HG03135 (cell line): ENCODE results near the gene MSN.
A peak's percentile ranks its signal among the peaks of the same experiment; 100 is the strongest.
"Not testable (repeated sequence)": the region's sequence is repeated elsewhere in the genome, so short reads cannot be mapped to it uniquely, and the experiment has no call there.

Experiments used
- ATAC-seq: cut with Tn5 transposase; IDR thresholded peaks from one replicate; pipeline ENCODE4 v1.9.1; 2021; ENCODE audit warnings: mild to moderate bottlenecking, moderate library complexity; ENCODE audit not compliant: unreplicated experiment

The MSN gene

DNA sequence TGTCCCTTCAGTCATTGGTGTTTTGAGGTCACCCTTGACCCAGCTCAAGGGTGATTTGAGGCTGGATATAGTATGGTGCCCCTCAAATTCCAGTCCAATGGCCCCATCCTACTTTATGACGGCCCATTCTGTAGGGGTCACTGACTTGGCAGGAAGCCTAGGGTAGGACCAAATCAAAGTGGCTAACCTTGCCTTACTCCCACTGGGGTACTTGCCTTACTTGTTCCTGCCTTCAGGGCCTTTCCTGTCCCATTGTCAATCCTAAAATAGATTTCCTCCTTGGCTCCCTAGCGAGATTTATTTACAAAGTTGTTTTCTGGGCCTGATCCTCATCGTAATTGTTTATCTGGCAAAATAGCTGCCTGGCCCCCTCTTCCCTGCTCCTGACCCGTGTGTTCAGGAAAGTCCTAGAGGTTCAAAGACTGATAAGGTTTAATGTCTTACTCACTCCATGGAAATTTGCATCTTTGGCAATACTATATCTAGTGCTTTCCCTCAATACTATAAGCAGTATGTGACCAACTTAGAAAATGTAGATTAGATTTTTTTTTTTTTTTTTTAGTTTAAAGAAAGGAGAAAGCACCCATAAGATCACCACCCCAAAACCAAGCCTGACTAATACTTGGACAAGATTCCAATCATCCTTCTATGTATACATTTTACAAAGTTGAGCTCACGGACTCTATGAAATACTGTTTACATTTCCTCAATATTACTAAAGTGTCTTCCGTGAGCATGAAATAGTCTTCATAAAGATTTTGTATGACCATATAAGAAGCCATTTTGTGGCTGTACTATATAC, 44.8 kb downstream of the MSN start:
- ATAC-seq: no peak

GRCh38 chrX:65718538-65718937, 51.1 kb downstream of the MSN start:
- no peak for ATAC-seq

- ATAC-seq: no peak
Measured at GRCh38 chrX:65720381-65720964, 53.0 kb downstream of the MSN start.

GRCh38 chrX:65723706-65724105, 56.3 kb downstream of the MSN start:
- peak; percentile 54 for ATAC-seq

DNA sequence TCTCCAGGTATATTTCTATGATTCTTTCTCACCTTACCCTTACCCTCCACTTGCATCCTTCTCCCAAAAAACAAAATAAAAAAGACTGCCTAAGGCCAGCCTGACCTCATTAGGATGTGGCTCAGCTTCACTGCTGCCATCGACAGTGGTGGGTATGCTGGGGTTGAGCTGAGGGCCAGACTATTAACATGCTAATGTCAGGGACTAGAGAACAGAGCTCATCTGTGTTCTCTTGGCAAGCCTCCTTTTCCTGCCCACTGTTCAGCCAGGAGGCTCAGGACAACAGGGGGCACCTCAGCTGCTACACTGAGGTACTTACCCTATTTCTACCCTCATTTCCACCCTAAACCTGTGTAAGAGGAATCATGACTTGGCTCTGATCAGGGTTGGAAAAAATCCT, 59.3 kb downstream of the MSN start:
- ATAC-seq: no peak

DNA sequence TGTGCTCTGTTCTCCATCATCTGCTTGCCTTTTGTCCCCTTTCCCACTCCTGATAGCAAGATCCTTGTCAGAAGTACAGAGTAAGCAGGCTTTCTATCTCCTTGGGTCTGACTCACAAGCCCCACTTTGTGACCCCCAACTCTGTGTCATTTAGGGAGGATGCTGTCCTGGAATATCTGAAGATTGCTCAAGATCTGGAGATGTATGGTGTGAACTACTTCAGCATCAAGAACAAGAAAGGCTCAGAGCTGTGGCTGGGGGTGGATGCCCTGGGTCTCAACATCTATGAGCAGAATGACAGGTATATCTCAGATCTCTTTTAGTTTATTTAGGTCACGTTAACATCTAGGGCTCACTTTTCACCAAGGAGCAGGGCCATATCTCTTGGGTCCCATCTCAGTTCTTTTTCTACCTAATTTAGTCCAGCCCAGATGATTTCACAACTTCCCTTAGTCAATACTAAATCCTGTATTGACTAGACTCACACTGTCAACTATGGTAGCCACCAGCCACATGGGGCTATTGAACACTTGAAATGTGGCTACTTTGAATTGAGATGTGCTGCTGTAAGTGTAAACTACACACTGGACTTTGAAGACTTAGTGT, 64.3 kb downstream of the MSN start:
- no peak for ATAC-seq

DNA sequence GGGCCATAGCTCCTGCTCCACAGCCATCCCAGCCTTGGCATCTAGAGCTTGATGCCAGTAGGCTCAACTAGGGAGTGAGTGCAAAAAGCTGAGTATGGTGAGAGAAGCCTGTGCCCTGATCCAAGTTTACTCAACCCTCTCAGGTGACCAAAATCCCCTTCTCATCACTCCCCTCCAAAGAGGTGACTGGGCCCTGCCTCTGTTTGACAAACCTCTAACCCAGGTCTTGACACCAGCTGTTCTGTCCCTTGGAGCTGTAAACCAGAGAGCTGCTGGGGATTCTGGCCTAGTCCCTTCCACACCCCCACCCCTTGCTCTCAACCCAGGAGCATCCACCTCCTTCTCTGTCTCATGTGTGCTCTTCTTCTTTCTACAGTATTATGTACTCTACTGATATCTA, 73.5 kb downstream of the MSN start:
- ATAC-seq: no peak

DNA sequence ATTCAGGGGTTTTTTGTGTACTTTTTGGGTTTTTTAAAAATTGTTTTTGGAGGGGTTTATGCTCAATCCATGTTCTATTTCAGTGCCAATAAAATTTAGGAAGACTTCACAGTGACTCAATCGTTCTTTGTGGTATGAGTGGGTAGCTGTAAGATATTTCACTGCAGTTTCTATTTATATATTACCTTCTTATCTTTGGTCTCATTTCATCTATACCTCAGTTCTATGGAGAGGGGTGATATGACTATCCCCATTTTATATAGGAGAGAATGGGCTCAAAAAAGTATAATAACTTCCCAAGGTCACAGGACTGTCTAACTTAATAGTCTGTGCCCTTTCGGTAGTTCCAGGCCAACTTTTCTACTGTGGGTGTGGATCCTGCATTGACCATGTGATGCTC, 74.4 kb downstream of the MSN start:
- ATAC-seq: no peak

GRCh38 chrX:65744965-65745364, 77.5 kb downstream of the MSN start:
- ATAC-seq: no peak

DNA sequence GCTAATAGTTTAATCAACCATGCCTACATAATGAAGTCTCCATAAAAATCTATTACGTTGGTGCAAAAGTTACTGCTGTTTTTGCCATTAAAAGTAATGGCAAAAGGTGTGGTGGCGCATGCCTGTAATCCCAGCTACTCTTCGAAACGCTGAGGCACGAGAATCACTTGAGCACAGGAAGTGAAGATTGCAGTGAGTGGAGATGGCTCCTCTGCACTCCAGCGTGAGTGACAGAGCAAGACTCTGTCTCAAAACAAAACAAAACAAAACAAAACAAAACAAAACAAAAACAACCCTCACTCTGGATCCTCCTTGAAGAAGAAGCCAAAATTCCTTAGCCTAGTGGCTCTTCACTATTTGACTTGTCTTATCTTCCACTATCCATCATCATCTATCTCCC, 78.0 kb downstream of the MSN start:
- no peak for ATAC-seq

DNA sequence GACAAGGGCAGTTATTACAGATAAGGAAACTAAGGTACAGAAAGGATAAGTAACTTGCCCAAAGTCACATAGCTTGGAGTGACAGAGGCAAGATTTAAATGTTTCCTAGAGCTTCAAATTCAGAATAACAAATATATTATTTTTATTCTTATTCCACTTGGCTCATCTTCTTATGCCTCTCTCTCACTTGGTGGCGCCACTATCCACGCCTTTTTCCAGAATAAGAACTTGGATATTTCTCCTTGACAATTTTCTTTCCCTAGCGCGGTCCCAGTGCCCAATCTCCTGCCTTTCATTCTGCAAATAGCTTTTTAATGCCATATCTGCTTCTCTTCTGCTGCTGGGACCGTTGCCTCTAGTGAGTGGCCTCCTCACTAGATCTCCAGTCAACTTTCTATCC, 78.5 kb downstream of the MSN start:
- ATAC-seq: no peak

DNA sequence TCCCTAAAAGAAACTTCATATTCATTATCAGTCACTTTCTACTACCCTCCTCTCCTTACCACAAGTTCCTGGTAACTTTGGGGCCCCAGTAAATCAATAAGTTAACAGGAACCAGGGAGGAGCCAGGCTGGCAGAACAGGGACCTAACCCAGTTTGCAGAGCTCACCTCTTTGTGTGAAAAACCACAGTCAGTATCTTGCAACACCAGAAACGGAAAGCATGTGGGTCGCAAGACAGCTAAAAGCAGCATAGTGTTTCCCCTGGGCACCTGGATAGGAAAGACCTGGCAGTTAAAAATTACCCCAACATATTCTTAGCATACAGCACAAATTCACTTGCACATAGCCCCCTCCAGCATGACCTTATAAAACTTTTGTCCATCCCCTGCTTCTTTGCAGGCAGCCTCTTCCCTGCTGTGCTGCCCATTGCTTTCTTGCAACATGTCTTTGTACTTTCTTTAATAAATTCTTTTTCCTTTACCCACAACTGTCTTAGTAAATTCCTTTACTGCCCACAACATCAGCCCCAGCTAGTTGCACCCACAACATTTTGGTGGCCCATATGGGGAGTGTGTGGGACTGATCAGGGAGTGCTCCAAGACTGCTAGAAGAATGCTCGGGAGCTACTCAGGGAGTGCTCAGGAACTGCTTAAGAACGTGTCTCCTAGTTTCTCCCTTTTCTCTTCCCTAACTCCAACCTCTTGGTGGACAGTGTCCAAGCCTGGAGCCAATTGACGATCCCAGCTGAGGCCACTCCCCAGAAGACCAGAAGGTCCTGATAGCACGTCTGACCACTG, 83.4 kb downstream of the MSN start:
- ATAC-seq: peak; percentile 86

- ATAC-seq: no peak
Measured at GRCh38 chrX:65751519-65751918, 84.1 kb downstream of the MSN start.

- no peak for ATAC-seq
Measured at GRCh38 chrX:65752294-65752693, 84.8 kb downstream of the MSN start.

DNA sequence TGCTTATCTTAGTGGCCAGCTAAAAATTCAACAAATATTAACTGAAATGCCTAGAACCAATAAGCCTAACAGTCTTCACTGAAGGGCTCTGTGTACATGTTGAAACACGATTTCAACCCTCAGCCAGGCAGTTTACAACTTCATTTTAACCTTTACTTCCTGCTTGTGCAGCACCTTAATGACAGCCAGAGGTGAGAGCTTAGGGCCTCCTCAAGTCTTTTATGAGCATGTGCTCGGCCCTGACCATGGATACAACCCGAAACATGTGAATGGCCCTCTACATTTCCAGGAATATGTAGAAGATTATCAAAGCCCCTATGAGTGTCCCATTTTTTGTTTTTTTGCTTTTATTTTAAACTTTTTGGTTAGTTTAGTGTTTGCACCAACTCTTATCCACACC, 88.3 kb downstream of the MSN start:
- no peak for ATAC-seq

GRCh38 chrX:65757943-65758342, 90.5 kb downstream of the MSN start:
- ATAC-seq: no peak

DNA sequence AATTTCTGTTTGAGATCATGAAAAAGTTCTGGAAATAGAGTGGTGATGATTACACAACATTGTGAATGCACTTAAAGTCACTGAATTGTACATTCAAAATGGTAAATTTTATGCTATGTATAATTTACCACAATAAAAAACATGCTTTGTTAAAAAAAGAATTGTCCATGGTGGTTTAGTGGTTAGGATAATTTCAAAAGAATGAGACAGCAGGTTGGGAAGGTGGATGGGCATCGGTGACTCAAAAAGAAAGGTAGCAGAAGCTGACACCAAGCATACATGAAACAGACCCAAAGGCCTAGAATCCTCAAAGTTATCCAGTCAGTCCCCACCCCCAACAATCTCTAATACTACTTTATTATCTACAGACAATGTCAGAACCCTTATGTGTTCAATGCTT, 91.1 kb downstream of the MSN start:
- ATAC-seq: no peak

GRCh38 chrX:65759525-65759924, 92.1 kb downstream of the MSN start:
- not testable (repeated sequence) for ATAC-seq

DNA sequence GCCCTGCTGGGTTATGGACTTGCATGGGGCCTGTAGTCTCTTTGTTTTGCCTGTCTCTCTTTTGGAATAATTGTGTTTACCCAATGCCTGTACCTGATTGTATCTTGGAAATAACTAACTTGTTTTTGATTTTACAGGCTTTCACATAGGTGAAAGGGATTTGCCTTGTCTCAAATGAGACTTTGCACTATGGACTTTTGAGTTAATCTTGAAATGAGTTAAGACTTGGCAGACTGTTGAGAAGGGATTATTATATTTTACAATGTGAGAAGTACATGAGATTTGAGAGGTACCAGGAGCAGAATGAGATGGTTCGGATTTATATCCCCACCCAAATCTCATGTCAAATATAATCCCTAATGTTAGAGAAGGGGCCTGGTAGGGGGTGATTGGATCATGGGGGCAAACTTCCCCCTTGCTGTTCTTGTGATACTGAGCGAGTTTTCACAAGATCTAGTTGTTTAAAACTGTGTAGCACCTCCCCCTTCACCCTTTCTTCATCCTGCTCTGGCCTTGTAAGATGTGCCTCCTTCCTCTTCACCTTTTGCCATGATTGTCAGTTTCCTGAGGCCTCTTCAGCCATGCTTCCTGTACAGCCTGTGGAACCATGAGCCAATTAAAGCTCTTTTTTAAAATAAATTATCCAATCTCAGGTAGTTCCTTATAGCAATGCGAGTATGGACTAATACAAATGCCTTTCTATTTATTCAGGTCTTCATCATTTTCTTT, 102.3 kb downstream of the MSN start:
- no peak for ATAC-seq

DNA sequence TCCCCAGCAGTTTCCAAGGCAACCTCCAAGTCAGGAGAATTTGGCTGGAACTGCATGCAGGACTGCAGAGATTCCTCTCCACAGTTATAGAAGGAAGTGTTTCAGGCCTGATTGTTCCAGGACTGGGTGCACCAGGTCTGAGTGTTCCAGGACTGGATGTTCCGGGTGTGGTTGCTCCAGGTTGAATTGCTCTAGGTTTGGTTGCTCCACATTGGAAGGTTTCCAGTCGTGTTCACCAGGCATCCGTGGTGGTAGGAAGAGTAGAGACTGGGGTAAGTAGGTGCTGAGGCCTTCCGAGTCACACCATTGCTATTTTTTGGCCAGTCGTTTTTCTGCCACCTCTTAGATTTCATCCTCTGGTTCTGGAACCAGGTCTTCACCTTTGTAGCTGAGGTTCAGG, 105.4 kb downstream of the MSN start:
- ATAC-seq: no peak

DNA sequence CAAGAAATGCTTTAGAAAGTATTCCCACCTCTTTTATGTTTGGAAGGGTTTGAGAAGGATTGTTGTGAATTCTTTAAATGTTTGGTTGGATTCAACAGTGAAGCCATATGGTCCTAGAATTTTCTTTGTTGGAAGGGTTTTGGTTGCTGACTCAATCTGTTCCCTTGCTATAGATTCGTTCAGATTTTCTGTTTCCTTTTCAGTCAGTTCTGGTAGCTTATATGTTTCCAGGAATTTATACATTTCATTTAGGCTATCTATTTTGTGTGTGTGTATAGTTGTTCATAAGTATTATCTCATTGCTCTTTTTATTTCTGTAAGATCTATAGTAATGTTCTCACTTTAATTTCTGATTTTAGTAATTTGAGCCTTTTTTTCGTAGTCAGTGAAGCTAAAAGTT, 114.4 kb downstream of the MSN start:
- ATAC-seq: no peak
